Liver (tissue), 9 donors: ENCODE results near the gene EVC. TPM values are rescaled to one million over a fixed set of nuclear protein-coding genes. Genes with fewer than 3 reads are reported as not detected.

Experiments used
- DNase-seq: peaks from one replicate; pipeline ENCODE4 v3.0.0-alpha.2; 2017; ENCODE audit warnings: low spot score
- H3K27ac ChIP-seq, 2 donors: one replicate each; pipeline ENCODE4 v1.7.0; 2013; ENCODE audit warnings: inconsistent platforms in 2 of 2, low read length in 2 of 2, control low read depth in 1 of 2, low read depth in 1 of 2, mild to moderate bottlenecking in 1 of 2
- H3K27me3 ChIP-seq, 4 donors: one replicate each; pipeline versions ENCODE4 v1.6.1 to v1.7.0; 2013; ENCODE audit warnings: low read length in 3 of 4, inconsistent platforms in 1 of 4, mild to moderate bottlenecking in 1 of 4, moderate library complexity in 1 of 4; ENCODE audit not compliant: control insufficient read depth in 4 of 4, insufficient read depth in 4 of 4
- H3K36me3 ChIP-seq, 4 donors: one replicate each; pipeline versions ENCODE4 v1.6.1 to v1.7.0; 2013; ENCODE audit warnings: low read length in 3 of 4, mild to moderate bottlenecking in 3 of 4, low read depth in 1 of 4, moderate library complexity in 1 of 4; ENCODE audit not compliant: control insufficient read depth in 4 of 4, insufficient read depth in 3 of 4
- H3K4me1 ChIP-seq, 4 donors: one replicate each; pipeline versions ENCODE4 v1.6.1 to v1.7.0; 2013; ENCODE audit warnings: low read length in 3 of 4, mild to moderate bottlenecking in 3 of 4, moderate library complexity in 1 of 4; ENCODE audit not compliant: control insufficient read depth in 4 of 4, insufficient read depth in 4 of 4
- H3K4me3 ChIP-seq, 3 donors: one replicate each; pipeline versions ENCODE4 v1.6.1 to v1.7.0; 2013; ENCODE audit warnings: low read length in 3 of 3, control low read depth in 1 of 3, low read depth in 1 of 3, mild to moderate bottlenecking in 1 of 3
- H3K9ac ChIP-seq, 2 donors: one replicate each; pipeline ENCODE4 v1.7.0; 2013; ENCODE audit warnings: low read length in 2 of 2, mild to moderate bottlenecking in 2 of 2, moderate library complexity in 2 of 2, control low read depth in 1 of 2, low read depth in 1 of 2
- H3K9me3 ChIP-seq, 4 donors: one replicate each; pipeline versions ENCODE4 v1.6.1 to v1.7.0; 2013; ENCODE audit warnings: low read length in 3 of 4; ENCODE audit not compliant: control insufficient read depth in 4 of 4
- EGR1 ChIP-seq, 2 donors: IDR thresholded peaks; 2 replicates each; pipeline ENCODE4 v1.6.1; 2016 to 2018; ENCODE audit warnings: antibody characterized with exemption in 2 of 2, low read depth in 2 of 2
- FOXA1 ChIP-seq: IDR thresholded peaks from 2 replicates; pipeline ENCODE4 v1.6.1; 2016; ENCODE audit warnings: antibody characterized with exemption
- FOXA2 ChIP-seq: IDR thresholded peaks from 2 replicates; pipeline ENCODE4 v1.6.1; 2016; ENCODE audit warnings: antibody characterized with exemption
- GABPA ChIP-seq, 2 donors: IDR thresholded peaks in 1 of 2; conservative IDR thresholded peaks in 1 of 2; 2 replicates each; pipeline ENCODE4 v1.6.1; 2016; ENCODE audit warnings: antibody characterized with exemption in 2 of 2, mild to moderate bottlenecking in 1 of 2, moderate library complexity in 1 of 2
- HNF4A ChIP-seq, 2 donors: conservative IDR thresholded peaks; 2 replicates each; pipeline ENCODE4 v1.6.1; 2016; ENCODE audit warnings: antibody characterized with exemption in 2 of 2, mild to moderate bottlenecking in 2 of 2
- HNF4G ChIP-seq: IDR thresholded peaks from 2 replicates; pipeline ENCODE4 v1.6.1; 2016; ENCODE audit warnings: antibody characterized with exemption
- JUND ChIP-seq, 2 donors: IDR thresholded peaks; 2 replicates each; pipeline ENCODE4 v1.6.1; 2016; ENCODE audit warnings: antibody characterized with exemption in 2 of 2
- NR2F2 ChIP-seq: IDR thresholded peaks from 2 replicates; pipeline ENCODE4 v1.6.1; 2016; ENCODE audit warnings: antibody characterized with exemption
- RAD21 ChIP-seq, 2 donors: IDR thresholded peaks; 2 replicates each; pipeline ENCODE4 v1.6.1; 2016; ENCODE audit warnings: antibody characterized with exemption in 2 of 2, mild to moderate bottlenecking in 2 of 2
- RXRA ChIP-seq, 2 donors: IDR thresholded peaks; 2 replicates each; pipeline ENCODE4 v1.6.1; 2017 to 2018; ENCODE audit warnings: antibody characterized with exemption in 2 of 2, mild to moderate bottlenecking in 1 of 2
- SP1 ChIP-seq: IDR thresholded peaks from 2 replicates; pipeline ENCODE4 v1.6.1; 2018; ENCODE audit warnings: antibody characterized with exemption, mild to moderate bottlenecking
- TAF1 ChIP-seq: conservative IDR thresholded peaks from 2 replicates; pipeline ENCODE4 v1.6.1; 2016; ENCODE audit warnings: antibody characterized with exemption, mild to moderate bottlenecking
- YY1 ChIP-seq: IDR thresholded peaks from 2 replicates; pipeline ENCODE4 v1.6.1; 2016; ENCODE audit warnings: antibody characterized with exemption, mild to moderate bottlenecking
- WGBS: extraction: QIAGEN DNeasy Blood & Tissue Kit; methylation state at CpG from one replicate; pipeline ENCODE4 v1.1.7; 2013; 5-methylcytosine and 5-hydroxymethylcytosine counted together
- polyA plus RNA-seq, 2 donors: library from polyadenylated mRNA; stranded (reverse) in 1 of 2; unstranded in 1 of 2; fragments of 200-250 nt in 1 of 2; fragments of >200 nt in 1 of 2; fragmentation: Nextera tagmentation in 1 of 2; extraction: Ambion mirVana in 1 of 2; gene quantifications; one replicate each; pipeline versions ENCODE4 v1.2.1 to v1.2.3, GENCODE V29; 2013 to 2015
- total RNA-seq, 2 donors: library from RNA; depleted of rRNA; stranded (reverse); fragments of >200 nt; gene quantifications; one replicate each; pipeline ENCODE4 v1.2.3, GENCODE V29; 2014
- TF ChIP-seq, protein P1 (sequence below): fragments of 150-350 bp; IDR thresholded peaks from 2 replicates; pipeline ENCODE4 v1.5.1; 2017; ENCODE audit warnings: improper control_type of control experiment, low read depth, low read length; ENCODE audit not compliant: missing input control
- TF ChIP-seq, protein P2 (sequence below): IDR thresholded peaks from 2 replicates; pipeline ENCODE4 v1.6.1; 2016; ENCODE audit warnings: antibody characterized with exemption
- TF ChIP-seq, protein P3 (sequence below): IDR thresholded peaks from 2 replicates; pipeline ENCODE4 v1.6.1; 2016; ENCODE audit warnings: antibody characterized with exemption
- TF ChIP-seq, protein P4 (sequence below): IDR thresholded peaks from 2 replicates; pipeline ENCODE4 v1.6.1; 2016; ENCODE audit warnings: antibody characterized with exemption, mild to moderate bottlenecking
- donor health status: healthy.
- donor health status: healthy.
- donor health status: healthy.
- donor health status: healthy.
- donor health status: healthy.

Gene EVC
- total and polyA plus RNA-seq, 4 donors = 0.76 to 10.9 (median 3.2) TPM

DNA sequence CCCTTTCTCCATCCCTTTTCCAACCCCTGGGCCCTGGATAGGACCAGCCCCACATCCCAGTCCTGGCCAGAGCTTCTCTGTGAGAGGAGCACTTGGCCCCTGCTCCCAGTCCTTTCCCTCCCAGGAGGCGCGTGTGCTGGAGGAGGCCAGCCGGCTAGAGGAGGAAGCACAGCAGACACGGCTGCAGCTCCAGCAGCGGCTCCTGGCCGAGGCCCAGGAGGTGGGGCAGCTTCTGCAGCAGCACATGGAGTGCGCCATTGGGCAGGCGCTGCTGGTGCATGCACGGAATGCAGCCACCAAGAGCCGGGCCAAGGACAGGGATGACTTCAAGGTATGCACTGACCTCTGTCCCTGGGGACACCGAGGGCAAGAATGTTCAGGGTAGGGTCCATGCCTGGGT lies 87.5 kb downstream of the EVC start:
- Histone ChIP-seq H3K4me3 (no peak overlapping the region), H3K4me1 (no peaks in the 10 kb centered on the region), H3K27me3 (peaks cover 0 to 3% (median 0%) of the 10 kb centered on the region in 4 donors), H3K36me3 (peaks cover 0 to 3% (median 1%) of the 10 kb centered on the region in 4 donors), H3K27ac (no peak overlapping the region), H3K9me3 (no peaks in the 10 kb centered on the region), H3K9ac (no peak overlapping the region)
- TF ChIP-seq HNF4G (no peak), FOXA2 (no peak), GABPA (IDR thresholded peaks at IDR 0.05 in 1 of 2, conservative IDR thresholded peaks at IDR 0.05 in 1 of 2) (no peak), HNF4A (conservative IDR thresholded peaks at IDR 0.05) (no peak), YY1 (no peak), RXRA (IDR thresholded peaks at IDR 0.05) (no peak), SP1 (no peak), EGR1 (IDR thresholded peaks at IDR 0.05; ENCODE audit: low read depth in 2 of 2) (no peak), TAF1 (no peak), JUND (IDR thresholded peaks at IDR 0.05) (no peak), FOXA1 (no peak), NR2F2 (no peak), RAD21 (IDR thresholded peaks at IDR 0.05) (no peak)
- TF ChIP-seq, protein P1, sequence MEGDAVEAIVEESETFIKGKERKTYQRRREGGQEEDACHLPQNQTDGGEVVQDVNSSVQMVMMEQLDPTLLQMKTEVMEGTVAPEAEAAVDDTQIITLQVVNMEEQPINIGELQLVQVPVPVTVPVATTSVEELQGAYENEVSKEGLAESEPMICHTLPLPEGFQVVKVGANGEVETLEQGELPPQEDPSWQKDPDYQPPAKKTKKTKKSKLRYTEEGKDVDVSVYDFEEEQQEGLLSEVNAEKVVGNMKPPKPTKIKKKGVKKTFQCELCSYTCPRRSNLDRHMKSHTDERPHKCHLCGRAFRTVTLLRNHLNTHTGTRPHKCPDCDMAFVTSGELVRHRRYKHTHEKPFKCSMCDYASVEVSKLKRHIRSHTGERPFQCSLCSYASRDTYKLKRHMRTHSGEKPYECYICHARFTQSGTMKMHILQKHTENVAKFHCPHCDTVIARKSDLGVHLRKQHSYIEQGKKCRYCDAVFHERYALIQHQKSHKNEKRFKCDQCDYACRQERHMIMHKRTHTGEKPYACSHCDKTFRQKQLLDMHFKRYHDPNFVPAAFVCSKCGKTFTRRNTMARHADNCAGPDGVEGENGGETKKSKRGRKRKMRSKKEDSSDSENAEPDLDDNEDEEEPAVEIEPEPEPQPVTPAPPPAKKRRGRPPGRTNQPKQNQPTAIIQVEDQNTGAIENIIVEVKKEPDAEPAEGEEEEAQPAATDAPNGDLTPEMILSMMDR = no peak
- TF ChIP-seq, protein P2, sequence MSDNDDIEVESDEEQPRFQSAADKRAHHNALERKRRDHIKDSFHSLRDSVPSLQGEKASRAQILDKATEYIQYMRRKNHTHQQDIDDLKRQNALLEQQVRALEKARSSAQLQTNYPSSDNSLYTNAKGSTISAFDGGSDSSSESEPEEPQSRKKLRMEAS = no peak
- TF ChIP-seq, protein P3, sequence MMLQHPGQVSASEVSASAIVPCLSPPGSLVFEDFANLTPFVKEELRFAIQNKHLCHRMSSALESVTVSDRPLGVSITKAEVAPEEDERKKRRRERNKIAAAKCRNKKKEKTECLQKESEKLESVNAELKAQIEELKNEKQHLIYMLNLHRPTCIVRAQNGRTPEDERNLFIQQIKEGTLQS = no peak
- TF ChIP-seq, protein P4, sequence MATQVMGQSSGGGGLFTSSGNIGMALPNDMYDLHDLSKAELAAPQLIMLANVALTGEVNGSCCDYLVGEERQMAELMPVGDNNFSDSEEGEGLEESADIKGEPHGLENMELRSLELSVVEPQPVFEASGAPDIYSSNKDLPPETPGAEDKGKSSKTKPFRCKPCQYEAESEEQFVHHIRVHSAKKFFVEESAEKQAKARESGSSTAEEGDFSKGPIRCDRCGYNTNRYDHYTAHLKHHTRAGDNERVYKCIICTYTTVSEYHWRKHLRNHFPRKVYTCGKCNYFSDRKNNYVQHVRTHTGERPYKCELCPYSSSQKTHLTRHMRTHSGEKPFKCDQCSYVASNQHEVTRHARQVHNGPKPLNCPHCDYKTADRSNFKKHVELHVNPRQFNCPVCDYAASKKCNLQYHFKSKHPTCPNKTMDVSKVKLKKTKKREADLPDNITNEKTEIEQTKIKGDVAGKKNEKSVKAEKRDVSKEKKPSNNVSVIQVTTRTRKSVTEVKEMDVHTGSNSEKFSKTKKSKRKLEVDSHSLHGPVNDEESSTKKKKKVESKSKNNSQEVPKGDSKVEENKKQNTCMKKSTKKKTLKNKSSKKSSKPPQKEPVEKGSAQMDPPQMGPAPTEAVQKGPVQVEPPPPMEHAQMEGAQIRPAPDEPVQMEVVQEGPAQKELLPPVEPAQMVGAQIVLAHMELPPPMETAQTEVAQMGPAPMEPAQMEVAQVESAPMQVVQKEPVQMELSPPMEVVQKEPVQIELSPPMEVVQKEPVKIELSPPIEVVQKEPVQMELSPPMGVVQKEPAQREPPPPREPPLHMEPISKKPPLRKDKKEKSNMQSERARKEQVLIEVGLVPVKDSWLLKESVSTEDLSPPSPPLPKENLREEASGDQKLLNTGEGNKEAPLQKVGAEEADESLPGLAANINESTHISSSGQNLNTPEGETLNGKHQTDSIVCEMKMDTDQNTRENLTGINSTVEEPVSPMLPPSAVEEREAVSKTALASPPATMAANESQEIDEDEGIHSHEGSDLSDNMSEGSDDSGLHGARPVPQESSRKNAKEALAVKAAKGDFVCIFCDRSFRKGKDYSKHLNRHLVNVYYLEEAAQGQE = no peak
- WGBS = 81% methylated on average over 11 of the region's 11 CpGs
- no peak for DNase-seq

DNA sequence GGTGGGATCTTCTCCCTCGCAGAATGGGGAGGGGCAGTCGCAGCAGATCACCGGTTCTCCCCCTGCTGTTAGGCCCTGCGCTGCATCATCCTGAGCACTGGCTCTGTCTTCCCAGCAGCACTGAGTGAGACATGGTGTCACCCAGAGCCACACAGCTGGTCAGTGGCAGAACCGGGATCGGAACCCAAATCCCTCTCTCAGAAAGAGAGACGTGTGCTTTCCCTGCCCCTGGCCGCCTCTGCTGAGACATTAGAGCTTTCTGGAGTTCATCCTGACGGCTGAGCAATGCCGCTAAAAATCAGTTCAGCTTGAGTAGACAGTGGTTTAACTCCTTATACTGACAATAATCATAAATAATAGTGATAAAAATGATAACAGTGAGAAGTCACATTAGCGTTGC lies 87.9 kb downstream of the EVC start:
- no peak for DNase-seq
- Histone ChIP-seq H3K4me1 (no peaks in the 10 kb centered on the region), H3K36me3 (peaks cover 0 to 3% (median 1%) of the 10 kb centered on the region in 4 donors), H3K27ac (no peak overlapping the region), H3K9me3 (no peaks in the 10 kb centered on the region), H3K4me3 (no peak overlapping the region), H3K27me3 (peaks cover 0 to 3% (median 0%) of the 10 kb centered on the region in 4 donors), H3K9ac (no peak overlapping the region)
- 95% methylated on average over 11 of the region's 11 CpGs for WGBS
- TF ChIP-seq YY1 = no peak
- TF ChIP-seq, protein P1 = no peak
- no peak for TF ChIP-seq GABPA (IDR thresholded peaks at IDR 0.05 in 1 of 2, conservative IDR thresholded peaks at IDR 0.05 in 1 of 2)
- no peak for TF ChIP-seq HNF4A (conservative IDR thresholded peaks at IDR 0.05)
- TF ChIP-seq, protein P2 = no peak
- TF ChIP-seq RAD21 (IDR thresholded peaks at IDR 0.05) = no peak
- no peak for TF ChIP-seq RXRA (IDR thresholded peaks at IDR 0.05)
- TF ChIP-seq TAF1 = no peak
- TF ChIP-seq NR2F2 = no peak
- no peak for TF ChIP-seq SP1
- no peak for TF ChIP-seq EGR1 (IDR thresholded peaks at IDR 0.05; ENCODE audit: low read depth in 2 of 2)
- TF ChIP-seq, protein P4 = no peak
